Breast epithelium (tissue), 3 donors: ENCODE results near the gene CCDC30.

Experiments
- CTCF ChIP-seq, 3 donors: fragments of 450-650 bp; IDR thresholded peaks; one replicate each; pipeline ENCODE4 v1.5.1; 2016 to 2017; ENCODE audit warnings: antibody characterized with exemption in 3 of 3, mild to moderate bottlenecking in 3 of 3, moderate library complexity in 3 of 3
- POLR2A ChIP-seq: fragments of 450-650 bp; IDR thresholded peaks from one replicate; pipeline ENCODE4 v1.6.1; 2016; ENCODE audit warnings: antibody characterized with exemption, mild to moderate bottlenecking, moderate library complexity

GRCh38 chr1:42477775-42478174 lies 14.7 kb downstream of the CCDC30 start:
- TF ChIP-seq CTCF (IDR thresholded peaks at IDR 0.05) (no peak), POLR2A (no peak)
